ENCODE measurements around the gene COPA.

GRCh38 chr1:160256396-160257046 lies 86.5 kb downstream of the COPA start:
- TF ChIP-seq CTCF (IDR thresholded peaks at IDR 0.05) (no peak), EP300 (IDR thresholded peaks at IDR 0.05) (no peak), POLR2A (IDR thresholded peaks at IDR 0.05) (no peak)

Measured in stomach (tissue), 4 donors.